Measurements from ENCODE around the gene LMTK2.

DNA sequence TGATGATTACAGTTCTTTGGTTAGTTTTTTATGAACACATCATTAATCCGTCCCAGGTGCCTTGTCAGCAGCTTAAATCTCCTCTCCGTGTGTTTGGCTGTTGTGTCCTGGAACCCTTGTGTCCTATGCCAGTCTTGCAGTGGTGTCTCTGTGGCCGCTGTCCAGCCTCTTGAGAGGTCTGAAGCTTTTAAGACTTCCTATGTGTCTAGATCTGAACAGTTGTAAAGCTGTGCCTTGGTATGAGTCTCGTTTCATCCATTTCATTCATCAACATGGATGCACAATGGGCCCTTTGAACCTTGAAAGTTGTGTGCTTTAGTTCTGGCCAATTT is 16.7 kb downstream of the LMTK2 start:
- TF ChIP-seq EZH2 (IDR thresholded peaks at IDR 0.05; ENCODE audit: insufficient read depth, poor library complexity, severe bottlenecking) = no peak
- no peak for TF ChIP-seq EZH2phosphoT487 (IDR thresholded peaks at IDR 0.05; ENCODE audit: insufficient read depth, low read depth)
